LHCN-M2 (cell line): ENCODE results near the gene DDX24. TPM values are rescaled to one million over a fixed set of nuclear protein-coding genes. Genes with fewer than 3 reads are reported as not detected.

Source experiments
- DNase-seq: peaks from one replicate; pipeline ENCODE4 v3.0.0-alpha.2; 2012; ENCODE audit warnings: low read depth
- total RNA-seq: library from RNA; depleted of rRNA; stranded (reverse); fragments of >200 nt; gene quantifications from 2 replicates; pipeline ENCODE4 v1.2.3, GENCODE V29; 2014

DDX24 gene
- total RNA-seq, 1 experiment from 2014 or later: 171 TPM

DNA sequence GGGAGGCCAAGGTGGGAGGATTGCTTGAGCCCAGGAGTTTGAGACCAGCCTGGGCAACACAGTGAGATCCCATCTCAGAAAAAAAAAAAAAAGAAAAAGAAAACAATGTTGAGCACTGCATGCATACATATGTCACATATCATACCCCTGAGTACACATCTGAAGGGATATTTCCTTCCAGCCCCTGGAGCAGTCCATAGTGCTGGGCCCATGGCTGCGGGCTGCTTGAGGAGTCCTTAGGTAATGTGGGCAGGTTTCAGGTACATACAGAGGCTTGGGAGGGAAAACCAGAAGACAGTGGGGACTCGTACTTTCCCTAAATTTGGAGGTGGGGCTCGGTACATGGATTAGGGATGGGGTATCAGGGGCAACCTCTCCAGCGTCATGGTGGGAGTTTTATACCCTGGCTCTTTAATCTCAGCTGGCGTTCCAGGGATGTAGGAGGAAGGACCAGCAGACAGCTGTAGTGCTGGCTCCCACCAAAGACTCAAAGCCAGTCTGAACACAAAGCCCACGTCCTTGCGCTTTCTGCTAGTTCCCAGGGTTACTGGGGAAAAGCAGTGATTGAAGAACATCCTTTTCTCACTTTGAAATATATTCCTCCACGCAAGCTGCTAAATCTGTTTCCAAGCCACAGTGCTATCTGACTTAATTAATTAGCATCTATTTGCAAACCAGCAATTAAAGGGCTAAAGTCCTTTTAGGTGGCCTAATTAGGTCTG, 49.7 kb downstream of the DDX24 start:
- DNase-seq: no peak

DNA sequence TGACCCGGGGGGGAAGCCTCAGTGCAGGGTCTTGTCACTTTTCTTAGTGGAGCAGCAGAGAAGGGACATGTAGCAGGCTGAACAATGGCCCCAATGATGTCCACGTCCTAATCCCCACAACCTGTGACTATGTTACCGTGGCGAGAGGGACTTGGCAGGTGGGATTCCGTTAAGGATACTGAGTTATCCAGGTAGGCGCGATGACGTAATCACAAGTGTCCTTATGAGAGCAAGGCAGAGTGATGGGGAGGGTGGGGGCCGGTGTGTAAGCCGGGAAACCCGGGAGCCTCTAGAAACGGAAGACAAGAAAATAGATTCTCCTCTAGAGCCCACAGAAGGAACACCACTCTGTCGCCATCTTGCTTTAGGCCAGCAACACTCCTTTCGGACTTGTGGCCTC, 50.4 kb downstream of the DDX24 start:
- DNase-seq: no peak

DNA sequence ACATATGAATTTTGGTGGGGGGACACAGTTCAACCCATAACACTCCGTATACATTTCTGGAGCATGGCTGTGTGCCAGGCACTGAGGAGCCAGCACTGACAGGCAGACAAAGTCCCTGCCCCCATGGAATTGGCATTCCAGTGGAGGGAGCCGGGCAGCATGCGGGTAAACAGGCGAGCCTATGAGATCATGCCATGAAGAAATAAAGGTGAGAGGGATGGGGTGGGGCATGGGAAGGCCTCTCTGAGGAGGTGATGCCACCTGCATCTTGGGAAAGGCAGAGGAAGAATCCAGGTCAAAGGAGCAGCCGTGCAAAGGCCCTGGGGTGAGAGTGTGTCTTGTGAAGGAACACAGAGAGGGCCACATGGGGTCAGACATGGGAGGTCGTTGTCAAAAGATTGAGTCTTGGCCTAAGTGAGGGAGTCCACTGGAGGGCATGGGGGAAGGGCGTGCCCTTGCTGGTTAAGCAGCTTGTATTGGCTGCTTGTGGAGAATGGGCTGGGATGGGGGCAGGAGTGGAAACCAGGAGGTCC, 51.3 kb downstream of the DDX24 start:
- DNase-seq: no peak

DNA sequence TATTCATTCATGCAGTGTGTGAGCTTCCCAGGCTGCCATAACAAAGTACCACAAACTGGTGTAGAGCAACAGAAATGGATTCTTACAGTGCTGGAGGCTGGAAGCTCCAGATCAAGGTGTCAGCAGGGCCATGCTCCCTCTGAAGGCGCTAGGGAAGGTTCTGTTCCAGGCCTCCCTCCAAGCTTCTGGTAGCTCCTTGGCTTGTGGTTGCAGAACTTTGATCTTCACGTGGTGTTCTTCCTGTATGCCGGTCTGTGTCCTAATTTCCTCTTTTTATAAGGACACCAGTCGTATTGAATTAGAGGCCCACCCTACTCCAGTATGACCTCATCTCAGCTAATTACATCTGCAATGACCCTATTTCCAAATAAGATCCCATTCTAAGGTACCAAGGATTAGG, 51.7 kb downstream of the DDX24 start:
- no peak for DNase-seq

DNA sequence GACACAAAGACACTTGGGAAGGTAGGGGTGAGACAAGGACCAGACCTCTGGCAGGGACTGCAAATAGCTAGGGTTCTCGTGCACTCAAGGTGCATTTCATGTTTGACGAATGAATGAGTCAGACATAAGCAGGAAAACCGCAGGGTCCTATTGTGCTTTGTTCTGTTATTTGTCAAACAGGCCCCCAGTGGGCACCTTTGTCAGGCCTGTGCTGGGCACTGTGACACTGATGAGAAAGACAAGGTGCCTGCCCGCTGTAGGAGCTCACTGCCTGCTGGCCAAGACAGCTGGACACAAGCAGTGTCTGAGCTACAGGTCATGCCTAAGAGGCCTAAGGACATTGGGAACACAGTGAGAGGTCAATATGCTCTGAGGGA, 52.6 kb downstream of the DDX24 start:
- DNase-seq: peak; percentile 12

DNA sequence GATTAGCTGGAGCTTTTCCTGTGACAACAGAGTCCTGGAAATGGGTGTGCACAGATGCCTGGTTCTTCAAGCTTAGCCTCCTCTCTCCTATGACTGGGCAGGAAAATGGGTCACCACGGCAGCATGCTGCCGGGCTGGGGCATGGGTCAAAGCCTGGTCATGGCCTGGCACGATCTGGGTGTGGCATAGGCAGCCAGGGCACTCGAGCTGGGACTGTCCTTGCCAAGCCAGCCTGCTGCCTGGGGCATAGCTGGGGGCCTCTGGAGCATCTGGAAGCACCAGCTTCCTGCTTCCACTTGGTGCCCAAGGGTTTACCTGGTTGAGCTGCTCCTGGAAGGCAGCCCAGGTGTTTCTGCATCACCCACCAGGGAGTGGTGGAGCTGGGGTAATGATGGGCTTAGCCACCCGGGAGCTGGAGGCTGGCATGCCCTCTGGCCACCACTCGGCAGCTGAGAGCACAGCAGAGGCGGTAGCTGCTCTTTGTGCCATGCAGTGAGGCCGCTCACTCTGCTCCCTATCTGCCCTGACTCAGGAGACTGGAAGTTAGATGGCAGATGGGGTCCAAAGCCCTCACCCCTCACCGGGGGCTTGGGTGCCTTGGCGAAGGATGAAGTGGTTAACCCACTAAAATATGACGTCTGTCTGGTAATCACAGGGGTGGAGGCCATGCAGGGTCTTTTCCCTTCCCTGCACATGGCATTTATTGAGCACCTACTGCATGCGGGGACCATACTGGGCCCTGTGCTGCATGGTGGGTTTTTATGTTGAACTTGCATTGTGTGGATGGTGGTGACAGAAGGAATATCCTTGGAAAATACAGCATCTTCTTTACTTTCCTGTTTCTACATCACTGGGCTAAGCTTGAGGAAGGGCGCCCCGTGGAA, 53.2 kb downstream of the DDX24 start:
- DNase-seq: no peak

DNA sequence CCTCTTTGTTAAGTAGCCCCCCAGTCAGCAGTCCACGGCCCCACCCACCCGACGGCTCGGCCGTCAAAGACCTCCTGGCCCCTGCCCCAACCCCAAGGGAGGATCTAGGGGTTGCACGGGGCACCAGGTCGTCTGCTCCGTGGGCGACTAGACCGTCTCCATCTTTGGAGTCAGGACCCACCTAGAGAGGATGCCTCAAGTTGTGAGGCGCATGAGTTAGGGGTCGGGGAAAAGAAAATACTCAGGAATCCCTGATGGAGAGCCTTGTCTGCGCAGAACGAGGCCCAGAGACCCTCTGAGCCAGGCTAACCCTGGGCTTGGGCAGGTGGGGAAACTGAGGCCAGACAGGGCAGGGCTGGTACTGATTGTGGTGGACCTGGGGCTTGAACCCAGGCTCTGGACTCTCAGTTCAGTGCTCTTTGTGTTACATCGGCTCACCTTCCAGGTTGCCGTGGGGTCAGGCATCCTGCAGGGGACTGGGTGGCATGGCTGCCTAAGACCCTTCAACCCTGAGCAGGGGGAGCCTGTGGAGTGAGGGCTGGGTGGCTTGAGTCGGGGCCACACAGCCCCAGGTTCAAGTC, 54.0 kb downstream of the DDX24 start:
- no peak for DNase-seq

DNA sequence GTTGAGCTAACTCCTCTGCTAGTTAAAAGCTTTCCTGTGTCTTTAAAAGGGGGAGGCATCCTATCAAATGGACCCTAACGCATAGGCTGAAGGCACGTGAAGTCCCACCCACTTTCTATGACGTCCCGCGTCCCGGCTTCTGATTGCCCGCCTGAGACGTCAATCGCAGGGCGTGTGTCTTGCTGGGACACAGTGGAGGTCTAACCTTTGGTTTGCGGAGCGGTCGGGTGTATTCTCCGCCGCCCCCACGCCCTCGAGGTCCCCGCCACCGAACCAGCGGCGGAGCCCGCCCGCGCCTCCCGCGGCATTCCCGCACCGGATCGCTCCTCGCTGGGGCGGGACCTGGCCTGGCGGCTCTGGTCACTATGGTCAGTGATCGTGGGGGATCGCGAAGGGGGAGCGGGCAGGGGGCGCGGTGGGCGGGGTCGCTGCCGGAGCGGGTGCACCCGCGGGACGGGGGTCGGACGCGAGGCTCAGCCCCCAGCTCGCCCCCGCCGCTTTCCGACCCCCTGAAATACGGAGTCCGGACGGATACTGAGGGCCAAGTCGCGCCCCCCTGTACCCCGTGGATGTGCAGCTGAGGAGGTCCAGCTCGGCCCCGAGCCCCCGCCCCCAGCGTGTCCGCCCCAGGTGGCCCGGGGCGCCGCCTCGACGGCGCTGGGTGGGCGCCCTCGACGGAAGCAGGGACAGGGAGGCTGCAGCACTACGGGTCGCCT, 54.7 kb downstream of the DDX24 start, which contains the start of gene OTUB2:
TSS of gene OTUB2 (plus strand) at position 168 of the 716 bp plus-strand sequence. CDS start at position 366, 198 bp downstream.
- peak; percentile 98 for DNase-seq

DNA sequence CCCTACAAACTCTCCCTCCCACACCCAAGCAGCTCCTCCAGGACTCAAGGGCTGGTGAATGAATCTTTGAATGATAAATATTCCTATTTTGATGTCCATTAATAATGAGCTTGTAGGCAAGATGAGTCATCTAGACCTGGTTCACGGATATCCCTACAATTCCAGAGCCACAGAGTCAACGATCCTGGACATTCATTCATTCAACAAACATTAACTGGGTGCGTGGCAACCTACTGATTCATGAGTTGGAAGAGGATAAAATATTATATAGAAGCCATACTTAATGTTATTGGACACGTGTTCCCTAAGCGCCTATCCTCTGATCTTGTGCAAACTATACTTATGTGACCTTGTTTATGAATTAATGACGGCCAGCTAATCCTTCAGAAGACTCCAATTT, 55.3 kb downstream of the DDX24 start:
- no peak for DNase-seq

DNA sequence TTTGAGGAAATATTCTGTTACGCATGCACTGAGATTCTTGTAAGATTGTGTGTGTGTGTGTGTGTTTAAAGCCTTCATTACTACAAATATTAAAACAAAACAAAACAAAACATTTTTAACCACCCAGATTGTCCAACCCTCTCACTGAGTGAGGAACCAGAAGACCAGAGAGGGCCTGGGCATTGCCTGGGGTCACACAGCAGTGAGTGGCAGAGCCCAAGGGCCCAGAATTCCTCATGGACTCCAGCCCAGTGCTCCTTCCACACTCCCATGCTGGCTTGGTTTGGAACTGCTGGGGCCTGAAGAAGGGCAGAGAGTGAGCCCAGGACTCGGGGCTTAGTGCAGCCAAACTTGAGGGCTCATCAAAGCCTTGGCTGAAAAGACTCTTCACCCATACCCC, 56.5 kb downstream of the DDX24 start:
- DNase-seq: no peak

DNA sequence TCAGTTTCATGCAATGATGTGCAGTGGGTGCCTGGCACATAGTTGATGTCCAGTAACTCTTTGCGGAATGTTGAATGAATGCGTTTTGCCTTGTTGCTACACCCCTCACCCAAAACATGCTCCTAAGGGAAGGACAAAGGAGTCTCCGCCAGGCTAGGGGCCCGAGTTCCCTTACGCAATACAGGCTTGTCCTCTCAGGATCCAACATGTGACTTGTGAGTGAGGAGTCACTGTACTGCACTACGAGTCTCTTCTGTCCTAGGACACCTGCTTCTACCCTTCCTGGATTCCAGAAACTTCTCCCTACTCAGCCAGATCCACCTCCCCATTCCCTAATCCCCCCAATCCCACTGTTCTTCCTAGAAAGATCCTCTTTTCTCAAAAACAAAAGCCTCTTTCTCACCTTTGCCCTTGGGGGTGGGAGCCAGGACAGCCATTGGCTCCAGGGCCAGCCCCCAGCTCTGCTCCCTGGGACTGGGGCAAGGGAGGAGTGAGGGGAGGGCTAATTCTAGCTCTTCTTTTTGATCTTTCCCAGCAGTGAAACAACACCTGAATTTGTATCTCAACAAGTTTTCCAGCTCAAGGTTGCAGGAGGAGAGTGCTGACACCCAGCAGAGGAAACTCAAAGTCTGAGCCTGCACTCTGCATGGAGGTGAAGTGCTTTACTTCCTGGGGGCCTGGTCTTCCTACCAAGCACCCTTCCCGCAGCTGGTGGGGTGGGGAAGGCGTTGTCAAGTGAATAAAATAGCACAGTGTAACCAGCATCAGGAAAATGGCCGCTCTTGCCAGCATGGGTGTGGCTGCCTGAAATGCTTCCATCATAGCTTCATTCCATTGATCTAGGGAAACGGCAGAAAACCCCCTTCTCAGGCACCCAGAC, 58.2 kb downstream of the DDX24 start:
- no peak for DNase-seq

DNA sequence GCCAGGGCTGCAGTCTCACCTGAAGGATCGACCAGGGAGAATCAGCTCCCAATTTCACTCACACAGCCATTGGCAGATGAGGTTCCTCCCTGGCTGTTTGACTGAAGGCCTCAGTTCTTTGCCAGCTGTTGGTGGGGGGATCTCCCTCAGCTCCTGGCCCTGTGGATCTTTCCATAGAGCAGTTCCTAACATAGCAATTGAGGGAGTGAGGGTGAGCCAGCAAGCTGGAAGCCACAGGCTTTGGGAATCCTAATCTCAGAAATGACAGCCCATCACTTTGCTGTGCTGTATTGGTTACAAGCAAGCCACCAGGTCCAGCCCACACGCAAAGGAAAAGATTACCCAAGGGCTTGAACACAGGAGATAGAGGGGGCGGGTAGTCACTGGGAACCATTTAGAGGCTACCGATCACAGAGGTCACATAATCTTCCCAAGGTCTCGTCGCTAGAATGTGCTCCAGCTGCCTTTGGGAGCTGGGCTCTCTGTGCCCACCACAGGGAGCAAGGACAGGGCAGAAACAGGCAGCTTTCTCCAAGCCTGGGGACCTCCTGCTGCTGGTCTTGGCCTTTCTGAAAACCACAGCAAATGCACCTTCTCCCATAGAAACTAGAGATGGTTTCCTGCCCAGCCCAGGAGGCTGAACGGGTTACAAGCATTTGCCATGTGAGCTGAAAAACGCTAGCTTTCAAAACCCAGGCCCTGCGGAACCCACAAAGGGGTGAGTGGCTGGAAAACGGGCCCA, 59.4 kb downstream of the DDX24 start:
- DNase-seq: no peak

DNA sequence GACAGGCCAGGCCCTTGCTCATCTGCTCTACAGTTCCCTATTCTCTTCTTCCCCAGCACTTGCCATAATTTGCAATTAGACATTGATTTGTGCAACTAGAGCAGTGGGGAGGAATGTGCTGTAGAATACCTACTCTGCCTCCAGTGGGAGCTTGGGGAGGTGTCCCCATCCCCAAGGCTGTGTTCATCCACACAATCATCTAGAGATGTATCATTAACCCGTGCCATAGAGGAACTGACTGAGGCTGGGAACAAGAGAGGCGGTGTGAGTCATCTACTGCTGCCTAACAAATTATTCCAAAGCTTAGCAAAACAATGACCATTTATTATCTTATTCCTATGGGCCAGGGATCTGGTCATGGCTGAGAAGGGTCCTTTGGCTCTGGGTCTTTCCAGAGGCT, 60.0 kb downstream of the DDX24 start:
- DNase-seq: no peak

DNA sequence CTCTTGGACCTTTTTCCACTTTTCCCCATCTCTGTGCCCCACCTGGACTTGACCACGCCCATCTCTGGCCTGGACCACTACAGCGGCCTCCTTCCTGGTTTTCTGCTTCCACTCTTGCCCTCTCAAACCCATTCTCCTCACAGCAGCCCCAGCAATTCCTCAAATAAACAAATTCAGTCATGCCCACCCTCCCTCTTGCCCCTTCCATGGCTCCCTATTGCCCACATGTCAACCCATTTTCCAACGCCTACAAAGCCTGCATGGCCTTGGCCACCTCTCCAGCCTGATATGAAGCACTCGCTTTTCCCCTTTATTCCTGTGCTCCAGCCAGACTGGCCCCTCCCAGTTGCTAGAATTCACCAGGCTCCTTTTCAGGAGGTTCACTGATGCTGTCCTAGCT, 60.7 kb downstream of the DDX24 start:
- no peak for DNase-seq

DNA sequence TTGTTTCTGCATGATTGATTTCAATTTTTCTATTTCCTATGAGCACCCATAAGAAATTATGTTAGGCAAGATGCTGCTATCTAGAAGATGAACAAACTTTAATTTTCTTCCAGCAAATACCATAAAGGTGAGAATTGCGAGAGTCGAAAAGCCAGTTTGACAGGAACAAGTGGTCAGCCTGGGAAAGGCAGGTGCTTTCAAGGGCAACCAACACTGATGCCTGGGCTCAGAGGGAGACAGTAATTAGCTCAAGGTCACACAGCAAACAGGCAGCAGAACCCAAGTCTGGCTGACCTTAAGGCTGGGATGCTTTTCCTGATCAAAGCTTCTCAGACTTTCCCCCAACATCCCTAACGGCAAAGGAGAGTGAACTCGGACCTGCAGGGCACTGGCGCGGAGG, 61.7 kb downstream of the DDX24 start:
- no peak for DNase-seq

DNA sequence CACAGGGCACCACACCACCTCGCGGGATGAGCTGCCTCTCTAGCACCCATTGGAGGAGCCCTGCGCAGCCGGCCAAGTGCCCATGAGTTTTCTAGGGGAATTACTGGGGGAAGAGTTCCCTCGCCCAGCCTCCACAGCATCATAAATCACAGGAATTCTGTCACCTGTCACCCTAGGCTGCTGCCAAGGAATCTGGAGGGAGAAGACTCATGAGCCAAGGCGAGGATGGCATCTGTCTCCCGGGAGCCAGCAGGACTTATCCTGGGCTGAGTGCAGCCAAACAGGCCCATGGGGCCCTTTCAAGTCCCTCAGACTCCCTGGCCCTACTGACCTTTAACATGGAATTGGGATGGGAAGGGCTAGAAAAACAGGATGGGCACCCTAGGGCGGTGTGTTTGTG, 62.7 kb downstream of the DDX24 start:
- DNase-seq: no peak

DNA sequence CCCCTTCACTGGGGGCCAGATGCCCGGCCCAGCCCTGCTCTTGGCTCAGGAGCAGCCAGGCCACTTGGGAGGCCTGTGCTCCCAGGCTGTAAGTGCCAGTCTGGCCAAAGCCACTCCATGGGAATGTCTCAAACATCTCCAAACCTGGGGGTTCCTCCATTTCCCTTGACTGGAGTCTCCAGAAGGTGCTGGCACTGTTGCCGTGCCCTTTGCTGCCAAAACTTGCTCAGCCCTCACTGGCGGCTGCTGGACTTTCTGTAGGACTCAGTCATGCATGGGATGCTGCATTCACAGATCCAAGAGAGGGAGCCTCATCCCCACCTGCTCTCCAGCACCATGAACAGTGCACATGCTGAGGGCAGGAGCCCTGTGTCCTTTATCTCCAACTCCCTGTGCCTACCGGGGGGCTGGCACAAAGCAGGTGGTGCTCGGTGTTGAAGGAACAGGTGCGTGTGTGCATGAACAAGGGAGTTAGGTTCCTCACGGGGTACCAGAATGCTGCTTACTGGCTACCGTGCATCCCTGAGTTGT, 64.5 kb downstream of the DDX24 start:
- DNase-seq: no peak

DNA sequence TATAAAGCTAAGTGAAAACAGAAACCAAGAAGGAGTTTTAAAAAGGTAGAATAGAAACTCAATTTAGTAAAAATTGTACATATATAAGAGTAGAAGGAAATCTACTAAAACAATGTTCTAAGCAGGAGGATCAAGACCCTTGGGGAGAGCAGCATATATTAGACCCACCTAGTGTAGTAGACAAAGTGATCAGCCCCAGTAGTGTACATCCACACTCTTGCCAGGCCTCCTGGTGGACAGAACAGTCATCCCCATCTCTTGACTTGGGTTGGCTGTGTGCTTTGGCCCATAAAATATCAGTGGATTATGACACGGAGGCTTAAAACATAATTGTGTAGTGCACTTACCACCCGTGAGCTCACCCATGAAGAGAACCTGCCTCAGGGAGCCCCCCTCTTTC, 65.8 kb downstream of the DDX24 start:
- no peak for DNase-seq

DNA sequence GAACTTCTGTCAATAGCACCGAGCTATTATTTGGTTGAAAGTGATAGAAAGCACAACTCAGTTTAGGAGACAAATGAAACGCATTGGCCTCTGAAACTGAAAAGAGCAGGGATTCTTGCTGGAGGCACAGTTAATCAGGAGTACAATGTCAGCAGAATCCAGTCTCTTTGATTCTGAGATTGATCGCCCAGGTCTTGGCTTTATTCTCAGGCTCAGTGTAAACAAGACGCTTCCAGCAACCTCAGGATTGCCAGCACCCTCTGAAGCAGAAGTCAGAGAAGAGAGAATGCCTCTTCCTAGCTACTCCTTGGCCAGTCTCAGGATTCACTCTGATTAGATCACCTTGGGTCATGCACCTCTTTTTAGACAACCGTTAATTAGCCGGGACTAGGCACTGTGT, 66.6 kb downstream of the DDX24 start:
- no peak for DNase-seq

DNA sequence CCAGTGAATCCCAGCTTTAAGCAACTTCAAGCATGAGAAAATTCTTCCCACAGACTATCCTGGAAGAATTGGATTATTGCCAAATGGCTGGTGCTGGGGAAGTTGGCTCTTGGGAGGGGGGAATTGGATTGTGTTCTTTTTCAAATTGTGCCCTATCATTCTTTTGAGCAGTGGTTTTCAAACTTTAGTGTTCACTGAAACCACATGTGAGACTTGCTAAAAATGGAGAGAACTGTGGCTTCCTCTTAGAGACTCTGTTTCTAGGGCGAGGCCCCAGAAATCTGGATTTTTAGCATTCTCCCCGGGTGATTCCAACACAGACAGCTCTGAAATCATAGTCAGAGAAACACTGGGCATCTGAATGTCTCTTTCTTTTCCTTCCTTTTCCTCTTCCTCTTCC, 69.2 kb downstream of the DDX24 start:
- DNase-seq: peak; percentile 20
